HepG2 (cell line): ENCODE data around the gene CTNNA2. TPM values are rescaled to one million over a fixed set of nuclear protein-coding genes. Genes with fewer than 3 reads are reported as not detected.

Source experiments
- ARHGAP35 ChIP-seq: sonication (generic); formaldehyde crosslinking; IDR thresholded peaks from 2 replicates; pipeline ENCODE4 v1.9.0; 2022; ENCODE audit warnings: mild to moderate bottlenecking, inconsistent platforms, moderate library complexity, missing genetic modification reagents, borderline replicate concordance
- NCOA5 ChIP-seq: sonication (generic); formaldehyde crosslinking; IDR thresholded peaks from 2 replicates; pipeline ENCODE4 v1.4.0; 2020; ENCODE audit warnings: missing genetic modification reagents
- NFIB ChIP-seq: sonication (generic); formaldehyde crosslinking; IDR thresholded peaks from 2 replicates; pipeline ENCODE4 v1.9.0; 2021; ENCODE audit warnings: missing genetic modification reagents, mild to moderate bottlenecking, borderline replicate concordance
- PAXIP1 ChIP-seq: sonication (generic); formaldehyde crosslinking; conservative IDR thresholded peaks from 2 replicates; pipeline ENCODE4 v1.4.0; 2020; ENCODE audit warnings: mild to moderate bottlenecking, missing genetic modification reagents, moderate library complexity
- PTBP1 ChIP-seq: fragments of 200-400 bp; formaldehyde crosslinking; IDR thresholded peaks from 2 replicates; pipeline ENCODE4 v1.6.1; 2018; ENCODE audit warnings: low read length, low read depth; ENCODE audit not compliant: poor library complexity, severe bottlenecking
- RFX1 ChIP-seq: fragments of 450-650 bp; IDR thresholded peaks from 2 replicates; pipeline ENCODE4 v1.6.1; 2017
- SALL2 ChIP-seq: sonication (generic); formaldehyde crosslinking; IDR thresholded peaks from 2 replicates; pipeline ENCODE4 v1.8.1; 2023; ENCODE audit warnings: mild to moderate bottlenecking, missing genetic modification reagents, inconsistent platforms
- UBTF ChIP-seq: sonication (generic); formaldehyde crosslinking; IDR thresholded peaks from 2 replicates; pipeline ENCODE4 v1.4.0; 2020; ENCODE audit warnings: mild to moderate bottlenecking, missing genetic modification reagents
- ZNF260 ChIP-seq: sonication (generic); formaldehyde crosslinking; IDR thresholded peaks from 2 replicates; pipeline ENCODE4 v1.4.0; 2020; ENCODE audit warnings: missing genetic modification reagents, low read depth, mild to moderate bottlenecking, borderline replicate concordance
- ZNF503 ChIP-seq: sonication (generic); formaldehyde crosslinking; IDR thresholded peaks from 2 replicates; pipeline ENCODE4 v1.4.0; 2020; ENCODE audit warnings: missing genetic modification reagents
- ZNF678 ChIP-seq: sonication (generic); formaldehyde crosslinking; IDR thresholded peaks from 2 replicates; pipeline ENCODE4 v1.4.0; 2020; ENCODE audit warnings: mild to moderate bottlenecking, missing genetic modification reagents
- polyA plus RNA-seq, 8 experiments: library from polyadenylated mRNA; depleted of rRNA in 3 of 8; stranded (reverse) in 7 of 8; unstranded in 1 of 8; fragments of >200 nt; fragmentation: Illumina TruSeq in 4 of 8; extraction: Trizol in 4 of 8; gene quantifications; 2 replicates each; pipeline versions ENCODE4 v1.2.1 to v1.2.3, GENCODE V29; 2011 to 2016; ENCODE audit warnings: low read depth in 4 of 8, missing spikeins in 1 of 8, mixed read lengths in 1 of 8; ENCODE audit not compliant: insufficient read depth in 1 of 8
- total RNA-seq, 5 experiments: library from RNA; depleted of rRNA; stranded (reverse); fragments of >200 nt; fragmentation: Illumina TruSeq; extraction: Trizol; gene quantifications; 2 replicates each; pipeline ENCODE4 v1.2.3, GENCODE V29; 2016; ENCODE audit warnings: low read depth in 1 of 5

Gene CTNNA2
- total and polyA plus RNA-seq, 2 of the 13 experiments (the other 11 are each of a cell fraction or from before 2014, with no cell fraction given): not detected

DNA sequence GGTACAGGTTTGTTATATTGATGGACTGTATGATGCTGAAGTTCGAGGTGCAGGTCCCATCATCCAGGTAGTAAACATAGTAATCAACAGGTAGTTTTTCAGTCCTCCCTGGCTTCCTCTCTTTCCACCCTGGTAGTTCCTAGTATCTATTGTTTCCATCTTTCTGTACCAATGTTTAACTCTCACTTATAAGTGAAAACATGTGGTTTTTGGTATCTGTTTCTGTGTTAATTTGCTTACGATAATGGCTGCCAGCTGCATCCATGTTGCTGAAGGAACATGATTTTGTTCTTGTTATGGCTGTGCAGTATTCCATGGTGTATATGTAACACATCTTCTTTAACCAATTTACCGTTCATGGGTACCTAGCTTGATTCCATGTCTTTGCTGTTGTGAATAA is 861.3 kb downstream of the CTNNA2 start (continued):
- no peak for TF ChIP-seq ZNF260 (CRISPR knock-in tag)
- no peak for TF ChIP-seq NCOA5 (CRISPR knock-in tag)
- no peak for TF ChIP-seq PTBP1
- TF ChIP-seq ZNF678 (CRISPR knock-in tag): no peak
- TF ChIP-seq ZNF503 (CRISPR knock-in tag): no peak
- TF ChIP-seq PAXIP1: no peak
- no peak for TF ChIP-seq ARHGAP35
- TF ChIP-seq UBTF (CRISPR knock-in tag): no peak
- no peak for TF ChIP-seq RFX1
- no peak for TF ChIP-seq SALL2
- TF ChIP-seq NFIB (CRISPR knock-in tag): no peak
